A549 (cell line): Measurements from ENCODE around the gene MACROD1.

ENCODE experiments used
- CEBPB ChIP-seq, 2 experiments: fragments of >200 bp in 1 of 2; sonication (Bioruptor Twin) in 1 of 2; formaldehyde crosslinking in 1 of 2; IDR thresholded peaks; 2 replicates each; pipeline ENCODE4 v1.6.1; 2012 to 2016
- EP300 ChIP-seq, 2 experiments: fragments of >200 bp; sonication (Bioruptor Twin); formaldehyde crosslinking; IDR thresholded peaks; 2 replicates in 1 of 2; 3 replicates in 1 of 2; pipeline ENCODE4 v1.6.1; 2016 to 2017
- HDAC2 ChIP-seq: fragments of 200-600 bp; sonication (generic); IDR thresholded peaks from 2 replicates; pipeline ENCODE4 v1.6.1; 2016
- JUN ChIP-seq, 2 experiments: fragments of >200 bp; sonication (Bioruptor Twin); formaldehyde crosslinking; IDR thresholded peaks; 2 replicates in 1 of 2; 3 replicates in 1 of 2; pipeline ENCODE4 v1.6.1; 2016 to 2017
- JUNB ChIP-seq: fragments of >200 bp; sonication (Bioruptor Twin); formaldehyde crosslinking; IDR thresholded peaks from 2 replicates; pipeline ENCODE4 v1.6.1; 2016
- MAZ ChIP-seq: fragments of 150-350 bp; IDR thresholded peaks from 2 replicates; pipeline ENCODE4 v1.6.1; 2014; ENCODE audit warnings: antibody characterized with exemption, low read depth, low read length, borderline replicate concordance
- POLR2A ChIP-seq: IDR thresholded peaks from 2 replicates; pipeline ENCODE4 v1.6.1; 2012; ENCODE audit warnings: mild to moderate bottlenecking, low read length
- RFX5 ChIP-seq: fragments of 450-650 bp; IDR thresholded peaks from 2 replicates; pipeline ENCODE4 v1.7.1; 2014; ENCODE audit warnings: antibody characterized with exemption, mild to moderate bottlenecking, moderate library complexity
- RNF2 ChIP-seq: fragments of 200-600 bp; sonication (generic); IDR thresholded peaks from 2 replicates; pipeline ENCODE4 v1.6.1; 2016; ENCODE audit warnings: low read depth, mild to moderate bottlenecking, antibody characterized with exemption, moderate library complexity, borderline replicate concordance
- TF ChIP-seq, protein P1 (sequence below): fragments of 200-600 bp; sonication (generic); IDR thresholded peaks from 2 replicates; pipeline ENCODE4 v1.6.1; 2016; ENCODE audit warnings: antibody characterized with exemption, mild to moderate bottlenecking, moderate library complexity
- TF ChIP-seq, protein P2 (sequence below): fragments of >200 bp; sonication (Bioruptor Twin); formaldehyde crosslinking; IDR thresholded peaks from 3 replicates; pipeline ENCODE4 v1.5.1; 2016
- TF ChIP-seq, protein P3 (sequence below): IDR thresholded peaks from 2 replicates; pipeline ENCODE4 v1.6.1; 2012; ENCODE audit warnings: low read depth, borderline replicate concordance
- TF ChIP-seq, protein P4 (sequence below): fragments of 150-350 bp; IDR thresholded peaks from 2 replicates; pipeline ENCODE4 v1.6.1; 2014; ENCODE audit warnings: low read depth, mild to moderate bottlenecking, low read length

DNA sequence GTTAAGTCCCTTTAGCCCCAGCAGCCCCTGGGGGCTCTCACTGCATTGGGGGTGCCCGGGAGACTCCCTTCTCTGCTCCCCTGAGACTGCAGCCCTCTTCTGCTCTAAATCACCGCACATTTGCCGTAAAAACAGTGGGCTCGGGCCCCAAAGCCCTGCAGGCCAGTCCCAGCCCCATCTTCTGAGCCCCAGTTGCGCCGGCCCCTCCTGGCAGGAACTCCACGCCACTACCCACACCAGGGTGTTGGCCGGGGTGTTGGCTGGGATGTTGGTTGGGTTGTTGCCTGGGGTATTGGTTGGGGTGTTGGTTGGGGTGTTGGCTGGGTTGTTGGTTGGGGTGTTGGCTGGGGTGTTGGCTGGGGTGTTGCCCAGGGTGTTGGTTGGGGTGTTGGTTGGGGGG lies 156.2 kb downstream of the MACROD1 start:
- TF ChIP-seq RFX5 (no peak), JUNB (no peak), MAZ (no peak), CEBPB (IDR thresholded peaks at IDR 0.05) (no peak), EP300 (IDR thresholded peaks at IDR 0.05) (no peak), HDAC2 (no peak), POLR2A (no peak), JUN (IDR thresholded peaks at IDR 0.05) (no peak), RNF2 (no peak)
- TF ChIP-seq, protein P1, sequence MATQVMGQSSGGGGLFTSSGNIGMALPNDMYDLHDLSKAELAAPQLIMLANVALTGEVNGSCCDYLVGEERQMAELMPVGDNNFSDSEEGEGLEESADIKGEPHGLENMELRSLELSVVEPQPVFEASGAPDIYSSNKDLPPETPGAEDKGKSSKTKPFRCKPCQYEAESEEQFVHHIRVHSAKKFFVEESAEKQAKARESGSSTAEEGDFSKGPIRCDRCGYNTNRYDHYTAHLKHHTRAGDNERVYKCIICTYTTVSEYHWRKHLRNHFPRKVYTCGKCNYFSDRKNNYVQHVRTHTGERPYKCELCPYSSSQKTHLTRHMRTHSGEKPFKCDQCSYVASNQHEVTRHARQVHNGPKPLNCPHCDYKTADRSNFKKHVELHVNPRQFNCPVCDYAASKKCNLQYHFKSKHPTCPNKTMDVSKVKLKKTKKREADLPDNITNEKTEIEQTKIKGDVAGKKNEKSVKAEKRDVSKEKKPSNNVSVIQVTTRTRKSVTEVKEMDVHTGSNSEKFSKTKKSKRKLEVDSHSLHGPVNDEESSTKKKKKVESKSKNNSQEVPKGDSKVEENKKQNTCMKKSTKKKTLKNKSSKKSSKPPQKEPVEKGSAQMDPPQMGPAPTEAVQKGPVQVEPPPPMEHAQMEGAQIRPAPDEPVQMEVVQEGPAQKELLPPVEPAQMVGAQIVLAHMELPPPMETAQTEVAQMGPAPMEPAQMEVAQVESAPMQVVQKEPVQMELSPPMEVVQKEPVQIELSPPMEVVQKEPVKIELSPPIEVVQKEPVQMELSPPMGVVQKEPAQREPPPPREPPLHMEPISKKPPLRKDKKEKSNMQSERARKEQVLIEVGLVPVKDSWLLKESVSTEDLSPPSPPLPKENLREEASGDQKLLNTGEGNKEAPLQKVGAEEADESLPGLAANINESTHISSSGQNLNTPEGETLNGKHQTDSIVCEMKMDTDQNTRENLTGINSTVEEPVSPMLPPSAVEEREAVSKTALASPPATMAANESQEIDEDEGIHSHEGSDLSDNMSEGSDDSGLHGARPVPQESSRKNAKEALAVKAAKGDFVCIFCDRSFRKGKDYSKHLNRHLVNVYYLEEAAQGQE: no peak
- TF ChIP-seq, protein P2, sequence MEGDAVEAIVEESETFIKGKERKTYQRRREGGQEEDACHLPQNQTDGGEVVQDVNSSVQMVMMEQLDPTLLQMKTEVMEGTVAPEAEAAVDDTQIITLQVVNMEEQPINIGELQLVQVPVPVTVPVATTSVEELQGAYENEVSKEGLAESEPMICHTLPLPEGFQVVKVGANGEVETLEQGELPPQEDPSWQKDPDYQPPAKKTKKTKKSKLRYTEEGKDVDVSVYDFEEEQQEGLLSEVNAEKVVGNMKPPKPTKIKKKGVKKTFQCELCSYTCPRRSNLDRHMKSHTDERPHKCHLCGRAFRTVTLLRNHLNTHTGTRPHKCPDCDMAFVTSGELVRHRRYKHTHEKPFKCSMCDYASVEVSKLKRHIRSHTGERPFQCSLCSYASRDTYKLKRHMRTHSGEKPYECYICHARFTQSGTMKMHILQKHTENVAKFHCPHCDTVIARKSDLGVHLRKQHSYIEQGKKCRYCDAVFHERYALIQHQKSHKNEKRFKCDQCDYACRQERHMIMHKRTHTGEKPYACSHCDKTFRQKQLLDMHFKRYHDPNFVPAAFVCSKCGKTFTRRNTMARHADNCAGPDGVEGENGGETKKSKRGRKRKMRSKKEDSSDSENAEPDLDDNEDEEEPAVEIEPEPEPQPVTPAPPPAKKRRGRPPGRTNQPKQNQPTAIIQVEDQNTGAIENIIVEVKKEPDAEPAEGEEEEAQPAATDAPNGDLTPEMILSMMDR: no peak
- TF ChIP-seq, protein P3, sequence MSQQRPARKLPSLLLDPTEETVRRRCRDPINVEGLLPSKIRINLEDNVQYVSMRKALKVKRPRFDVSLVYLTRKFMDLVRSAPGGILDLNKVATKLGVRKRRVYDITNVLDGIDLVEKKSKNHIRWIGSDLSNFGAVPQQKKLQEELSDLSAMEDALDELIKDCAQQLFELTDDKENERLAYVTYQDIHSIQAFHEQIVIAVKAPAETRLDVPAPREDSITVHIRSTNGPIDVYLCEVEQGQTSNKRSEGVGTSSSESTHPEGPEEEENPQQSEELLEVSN: no peak
- TF ChIP-seq, protein P4, sequence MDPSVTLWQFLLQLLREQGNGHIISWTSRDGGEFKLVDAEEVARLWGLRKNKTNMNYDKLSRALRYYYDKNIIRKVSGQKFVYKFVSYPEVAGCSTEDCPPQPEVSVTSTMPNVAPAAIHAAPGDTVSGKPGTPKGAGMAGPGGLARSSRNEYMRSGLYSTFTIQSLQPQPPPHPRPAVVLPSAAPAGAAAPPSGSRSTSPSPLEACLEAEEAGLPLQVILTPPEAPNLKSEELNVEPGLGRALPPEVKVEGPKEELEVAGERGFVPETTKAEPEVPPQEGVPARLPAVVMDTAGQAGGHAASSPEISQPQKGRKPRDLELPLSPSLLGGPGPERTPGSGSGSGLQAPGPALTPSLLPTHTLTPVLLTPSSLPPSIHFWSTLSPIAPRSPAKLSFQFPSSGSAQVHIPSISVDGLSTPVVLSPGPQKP: no peak
